WTC11 (cell line): ENCODE results near the gene TGFBRAP1. TPM values are rescaled to one million over a fixed set of nuclear protein-coding genes. Genes with fewer than 3 reads are reported as not detected.

Experiments used
- ATAC-seq: fragments of 200-7000 bp; cut with Tn5 transposase; 2 replicates; pipeline ENCODE4 v1.10.0; 2021; ENCODE audit warnings: mild to moderate bottlenecking, moderate library complexity
- CTCF ChIA-PET: fragments of 300-600 bp; sonication (Branson Sonifier 250); formaldehyde crosslinking; loops from one replicate; lab custom pipeline; 2021; ENCODE audit warnings: antibody characterized with exemption; lab: Charles Lee
- POLR2A ChIA-PET: fragments of 350-600 bp; sonication (Branson Sonifier 250); formaldehyde crosslinking; loops from one replicate; lab custom pipeline; 2021; ENCODE audit warnings: antibody characterized with exemption; lab: Charles Lee
- DNase-seq: peaks from one replicate; pipeline ENCODE4 v3.0.0; 2021; ENCODE audit warnings: low spot score
- H3K27ac Mint-ChIP-seq: 2 replicates; pipeline ENCODE4 v1.8.0; 2021; ENCODE audit warnings: mixed read lengths
- H3K27me3 Mint-ChIP-seq: 2 replicates; pipeline ENCODE4 v1.8.0; 2021; ENCODE audit warnings: low read depth, mild to moderate bottlenecking, moderate library complexity, mixed read lengths
- H3K36me3 Mint-ChIP-seq: 2 replicates; pipeline ENCODE4 v1.8.0; 2021; ENCODE audit warnings: mixed read lengths
- H3K4me1 Mint-ChIP-seq: 2 replicates; pipeline ENCODE4 v1.8.0; 2022; ENCODE audit warnings: mixed read lengths
- H3K4me3 Mint-ChIP-seq: 2 replicates; pipeline ENCODE4 v1.8.0; 2021; ENCODE audit warnings: mild to moderate bottlenecking, moderate library complexity, mixed read lengths
- H3K9me3 Mint-ChIP-seq: 2 replicates; pipeline ENCODE4 v1.8.0; 2021; ENCODE audit warnings: mixed read lengths
- AR ChIP-seq: fragments of 250-450 bp; sonication (Bioruptor Pico); IDR thresholded peaks from 2 replicates; pipeline ENCODE4 v1.9.0; 2021; ENCODE audit warnings: mild to moderate bottlenecking
- CDX4 ChIP-seq: fragments of 250-450 bp; sonication (Bioruptor Pico); IDR thresholded peaks from 2 replicates; pipeline ENCODE4 v1.9.0; 2021; ENCODE audit warnings: moderate library complexity, mild to moderate bottlenecking, inconsistent platforms, borderline replicate concordance
- ELF4 ChIP-seq: sonication (generic); formaldehyde crosslinking; IDR thresholded peaks from 2 replicates; pipeline ENCODE4 v1.8.1; 2022; ENCODE audit warnings: low read depth, mild to moderate bottlenecking, moderate library complexity, missing genetic modification reagents
- FOXJ3 ChIP-seq: sonication (generic); formaldehyde crosslinking; IDR thresholded peaks from 2 replicates; pipeline ENCODE4 v1.9.0; 2021; ENCODE audit warnings: missing genetic modification reagents, mild to moderate bottlenecking, borderline replicate concordance
- GABPB1 ChIP-seq: sonication (generic); formaldehyde crosslinking; IDR thresholded peaks from 2 replicates; pipeline ENCODE4 v1.8.1; 2023; ENCODE audit warnings: mild to moderate bottlenecking, missing genetic modification reagents
- KAT7 ChIP-seq: sonication (generic); formaldehyde crosslinking; IDR thresholded peaks from 2 replicates; pipeline ENCODE4 v1.8.1; 2023; ENCODE audit warnings: missing genetic modification reagents, mild to moderate bottlenecking, borderline replicate concordance
- MXD4 ChIP-seq: fragments of 250-450 bp; sonication (Bioruptor Pico); IDR thresholded peaks from 2 replicates; pipeline ENCODE4 v1.8.0; 2021; ENCODE audit warnings: mild to moderate bottlenecking, moderate library complexity, borderline replicate concordance
- NFYB ChIP-seq: sonication (generic); formaldehyde crosslinking; conservative IDR thresholded peaks from 2 replicates; pipeline ENCODE4 v1.8.0; 2022; ENCODE audit warnings: low read depth, missing genetic modification reagents
- NR2C2 ChIP-seq: sonication (generic); formaldehyde crosslinking; IDR thresholded peaks from 2 replicates; pipeline ENCODE4 v1.8.0; 2022; ENCODE audit warnings: mild to moderate bottlenecking, missing genetic modification reagents
- PRRX2 ChIP-seq: fragments of 250-450 bp; sonication (Bioruptor Pico); IDR thresholded peaks from 2 replicates; pipeline ENCODE4 v1.8.0; 2021; ENCODE audit warnings: mild to moderate bottlenecking
- RELA ChIP-seq: sonication (generic); formaldehyde crosslinking; IDR thresholded peaks from 2 replicates; pipeline ENCODE4 v1.8.1; 2022; ENCODE audit warnings: missing genetic modification reagents, mild to moderate bottlenecking, borderline replicate concordance
- TEAD4 ChIP-seq: sonication (generic); formaldehyde crosslinking; IDR thresholded peaks from 2 replicates; pipeline ENCODE4 v1.8.0; 2022; ENCODE audit warnings: mild to moderate bottlenecking, missing genetic modification reagents
- ZNF121 ChIP-seq: sonication (generic); formaldehyde crosslinking; IDR thresholded peaks from 2 replicates; pipeline ENCODE4 v1.8.0; 2023; ENCODE audit warnings: missing genetic modification reagents
- ZNF263 ChIP-seq: sonication (generic); formaldehyde crosslinking; IDR thresholded peaks from 2 replicates; pipeline ENCODE4 v1.8.1; 2022; ENCODE audit warnings: low read depth, mild to moderate bottlenecking, moderate library complexity, missing genetic modification reagents
- ZNF317 ChIP-seq: sonication (generic); formaldehyde crosslinking; IDR thresholded peaks from 2 replicates; pipeline ENCODE4 v1.8.1; 2023; ENCODE audit warnings: low read depth, mild to moderate bottlenecking, moderate library complexity, missing genetic modification reagents, borderline replicate concordance
- ZNF512 ChIP-seq: sonication (generic); formaldehyde crosslinking; IDR thresholded peaks from 2 replicates; pipeline ENCODE4 v1.8.1; 2022; ENCODE audit warnings: missing genetic modification reagents, borderline replicate concordance
- ZNF671 ChIP-seq: fragments of 250-450 bp; sonication (Bioruptor Pico); IDR thresholded peaks from 2 replicates; pipeline ENCODE4 v1.8.0; 2021; ENCODE audit warnings: mild to moderate bottlenecking
- total RNA-seq: library from RNA; stranded (reverse); gene quantifications from 3 replicates; pipeline ENCODE4 v1.2.3, GENCODE V29; 2021
- TF ChIP-seq, protein P1 (sequence below): sonication (generic); formaldehyde crosslinking; IDR thresholded peaks from 2 replicates; pipeline ENCODE4 v1.8.0; 2022; ENCODE audit warnings: mild to moderate bottlenecking, missing genetic modification reagents
- TF ChIP-seq, protein P2 (sequence below): sonication (generic); formaldehyde crosslinking; IDR thresholded peaks from 2 replicates; pipeline ENCODE4 v1.8.1; 2023; ENCODE audit warnings: mild to moderate bottlenecking, missing genetic modification reagents, moderate library complexity
- TF ChIP-seq, protein P3 (sequence below): sonication (generic); formaldehyde crosslinking; IDR thresholded peaks from 2 replicates; pipeline ENCODE4 v1.8.1; 2022; ENCODE audit warnings: low read depth, mild to moderate bottlenecking, moderate library complexity, missing genetic modification reagents, borderline replicate concordance
- TF ChIP-seq, protein P4 (sequence below): fragments of 200-600 bp; IDR thresholded peaks from 2 replicates; pipeline ENCODE4 v1.8.0; 2022; ENCODE audit warnings: antibody characterized with exemption
- TF ChIP-seq, protein P5 (sequence below): fragments of 250-450 bp; sonication (Bioruptor Pico); IDR thresholded peaks from 2 replicates; pipeline ENCODE4 v1.9.0; 2021; ENCODE audit warnings: mild to moderate bottlenecking
- TF ChIP-seq, protein P6 (sequence below): sonication (generic); formaldehyde crosslinking; conservative IDR thresholded peaks from 2 replicates; pipeline ENCODE4 v1.8.1; 2022; ENCODE audit warnings: mild to moderate bottlenecking, missing genetic modification reagents

Gene TGFBRAP1
- total RNA-seq, 1 experiment from 2014 or later: 16.3 TPM

GRCh38 chr2:105299290-105299689 is 30.2 kb downstream of the TGFBRAP1 start:
- Mint-ChIP-seq H3K4me3 (no peak overlapping the region), H3K27ac (no peak overlapping the region), H3K27me3 (no peaks in the 10 kb centered on the region), H3K36me3 (peaks cover 26% of the 10 kb centered on the region), H3K9me3 (no peaks in the 10 kb centered on the region), H3K4me1 (no peaks in the 10 kb centered on the region)
- POLR2A ChIA-PET: no interaction called here
- peak; percentile 45 for DNase-seq
- ATAC-seq: peak; percentile 93
- TF ChIP-seq AR (no peak), ZNF263 (CRISPR knock-in tag) (no peak), ZNF121 (CRISPR knock-in tag) (peak; percentile 27; the same call in 1 of the 2 replicates), KAT7 (CRISPR knock-in tag) (no peak), TEAD4 (CRISPR knock-in tag) (no peak), ZNF317 (CRISPR knock-in tag) (no peak), MXD4 (CRISPR knock-in tag) (no peak), NR2C2 (no peak), PRRX2 (CRISPR knock-in tag) (no peak), GABPB1 (CRISPR knock-in tag) (no peak), ELF4 (no peak), RELA (no peak), NFYB (CRISPR knock-in tag) (no peak), CDX4 (CRISPR knock-in tag) (no peak), ZNF512 (CRISPR knock-in tag) (no peak), ZNF671 (CRISPR knock-in tag) (no peak), FOXJ3 (CRISPR knock-in tag) (no peak)
- TF ChIP-seq, protein P1, sequence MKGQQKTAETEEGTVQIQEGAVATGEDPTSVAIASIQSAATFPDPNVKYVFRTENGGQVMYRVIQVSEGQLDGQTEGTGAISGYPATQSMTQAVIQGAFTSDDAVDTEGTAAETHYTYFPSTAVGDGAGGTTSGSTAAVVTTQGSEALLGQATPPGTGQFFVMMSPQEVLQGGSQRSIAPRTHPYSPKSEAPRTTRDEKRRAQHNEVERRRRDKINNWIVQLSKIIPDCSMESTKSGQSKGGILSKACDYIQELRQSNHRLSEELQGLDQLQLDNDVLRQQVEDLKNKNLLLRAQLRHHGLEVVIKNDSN: no peak
- TF ChIP-seq, protein P2, sequence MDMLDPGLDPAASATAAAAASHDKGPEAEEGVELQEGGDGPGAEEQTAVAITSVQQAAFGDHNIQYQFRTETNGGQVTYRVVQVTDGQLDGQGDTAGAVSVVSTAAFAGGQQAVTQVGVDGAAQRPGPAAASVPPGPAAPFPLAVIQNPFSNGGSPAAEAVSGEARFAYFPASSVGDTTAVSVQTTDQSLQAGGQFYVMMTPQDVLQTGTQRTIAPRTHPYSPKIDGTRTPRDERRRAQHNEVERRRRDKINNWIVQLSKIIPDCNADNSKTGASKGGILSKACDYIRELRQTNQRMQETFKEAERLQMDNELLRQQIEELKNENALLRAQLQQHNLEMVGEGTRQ (CRISPR knock-in tag): peak; percentile 51; the same call in 1 of the 2 replicates
- TF ChIP-seq, protein P3, sequence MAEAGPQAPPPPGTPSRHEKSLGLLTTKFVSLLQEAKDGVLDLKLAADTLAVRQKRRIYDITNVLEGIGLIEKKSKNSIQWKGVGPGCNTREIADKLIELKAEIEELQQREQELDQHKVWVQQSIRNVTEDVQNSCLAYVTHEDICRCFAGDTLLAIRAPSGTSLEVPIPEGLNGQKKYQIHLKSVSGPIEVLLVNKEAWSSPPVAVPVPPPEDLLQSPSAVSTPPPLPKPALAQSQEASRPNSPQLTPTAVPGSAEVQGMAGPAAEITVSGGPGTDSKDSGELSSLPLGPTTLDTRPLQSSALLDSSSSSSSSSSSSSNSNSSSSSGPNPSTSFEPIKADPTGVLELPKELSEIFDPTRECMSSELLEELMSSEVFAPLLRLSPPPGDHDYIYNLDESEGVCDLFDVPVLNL (CRISPR knock-in tag): no peak
- TF ChIP-seq, protein P4, sequence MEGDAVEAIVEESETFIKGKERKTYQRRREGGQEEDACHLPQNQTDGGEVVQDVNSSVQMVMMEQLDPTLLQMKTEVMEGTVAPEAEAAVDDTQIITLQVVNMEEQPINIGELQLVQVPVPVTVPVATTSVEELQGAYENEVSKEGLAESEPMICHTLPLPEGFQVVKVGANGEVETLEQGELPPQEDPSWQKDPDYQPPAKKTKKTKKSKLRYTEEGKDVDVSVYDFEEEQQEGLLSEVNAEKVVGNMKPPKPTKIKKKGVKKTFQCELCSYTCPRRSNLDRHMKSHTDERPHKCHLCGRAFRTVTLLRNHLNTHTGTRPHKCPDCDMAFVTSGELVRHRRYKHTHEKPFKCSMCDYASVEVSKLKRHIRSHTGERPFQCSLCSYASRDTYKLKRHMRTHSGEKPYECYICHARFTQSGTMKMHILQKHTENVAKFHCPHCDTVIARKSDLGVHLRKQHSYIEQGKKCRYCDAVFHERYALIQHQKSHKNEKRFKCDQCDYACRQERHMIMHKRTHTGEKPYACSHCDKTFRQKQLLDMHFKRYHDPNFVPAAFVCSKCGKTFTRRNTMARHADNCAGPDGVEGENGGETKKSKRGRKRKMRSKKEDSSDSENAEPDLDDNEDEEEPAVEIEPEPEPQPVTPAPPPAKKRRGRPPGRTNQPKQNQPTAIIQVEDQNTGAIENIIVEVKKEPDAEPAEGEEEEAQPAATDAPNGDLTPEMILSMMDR: peak; percentile 28
- TF ChIP-seq, protein P5, sequence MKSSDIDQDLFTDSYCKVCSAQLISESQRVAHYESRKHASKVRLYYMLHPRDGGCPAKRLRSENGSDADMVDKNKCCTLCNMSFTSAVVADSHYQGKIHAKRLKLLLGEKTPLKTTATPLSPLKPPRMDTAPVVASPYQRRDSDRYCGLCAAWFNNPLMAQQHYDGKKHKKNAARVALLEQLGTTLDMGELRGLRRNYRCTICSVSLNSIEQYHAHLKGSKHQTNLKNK (CRISPR knock-in tag): no peak
- TF ChIP-seq, protein P6, sequence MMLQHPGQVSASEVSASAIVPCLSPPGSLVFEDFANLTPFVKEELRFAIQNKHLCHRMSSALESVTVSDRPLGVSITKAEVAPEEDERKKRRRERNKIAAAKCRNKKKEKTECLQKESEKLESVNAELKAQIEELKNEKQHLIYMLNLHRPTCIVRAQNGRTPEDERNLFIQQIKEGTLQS (CRISPR knock-in tag): no peak
- CTCF ChIA-PET: interaction anchor here (0.6 to 1.5 kb wide), 8 partner anchors 10 to 152 kb away, joined by 3 to 9 read pairs (median 4); no protein-coding TSS in a partner anchor
